HG03139 (cell line): ENCODE measurements around the gene FBXW10.
"Not testable (repeated sequence)": the region's sequence is repeated elsewhere in the genome, so short reads cannot be mapped to it uniquely, and the experiment has no call there.

Source experiments
- ATAC-seq: cut with Tn5 transposase; IDR thresholded peaks from one replicate; pipeline ENCODE4 v1.9.1; 2021; ENCODE audit not compliant: unreplicated experiment

The FBXW10 gene

GRCh38 chr17:18821430-18821829 is 77.6 kb downstream of the FBXW10 start:
- not testable (repeated sequence) for ATAC-seq

- ATAC-seq = not testable (repeated sequence)
Measured at GRCh38 chr17:18827613-18828012, 83.8 kb downstream of the FBXW10 start.
